ENCODE results near the gene IRS4. TPM values are rescaled to one million over a fixed set of nuclear protein-coding genes. Genes with fewer than 3 reads are reported as not detected.
A peak's percentile ranks its signal among the peaks of the same experiment; 100 is the strongest.

The IRS4 gene
- total and polyA plus RNA-seq, 2 of the 8 experiments (the other 6 are each of a cell fraction or from before 2014, with no cell fraction given): 3.8 to 14.1 TPM

GRCh38 chrX:108735091-108735678, 1.2 kb downstream of the IRS4 start:
- Histone ChIP-seq H3K27me3 (replicated peaks in 1 of 4; ENCODE audit: control insufficient read depth in 3 of 4, extremely low read depth in 1 of 4, insufficient read depth in 3 of 4, low read length in 3 of 4) (peaks cover 0 to 31% (median 20%) of the 10 kb centered on the region in 4 experiments; a peak in 6 of 7 replicates), H3K79me1 (ENCODE audit: low read depth, low read length) (no peaks in the 10 kb centered on the region), H2AK5ac (ENCODE audit: low read depth, low read length) (no peak overlapping the region), H3K18ac (ENCODE audit: extremely low read depth, low read length) (no peak overlapping the region), H3K4me3 (ENCODE audit: extremely low read depth in 1 of 4, insufficient read depth in 2 of 4, low read depth in 3 of 4, low read length in 4 of 4) (peak overlapping the region; percentile 53 to 89 (median 72)), H3K23me2 (ENCODE audit: low read depth, low read length) (peaks cover 8% of the 10 kb centered on the region), H2BK20ac (ENCODE audit: low read length) (no peak overlapping the region), H4K8ac (ENCODE audit: extremely low read depth, insufficient read depth, low read length) (no peak overlapping the region), H2BK12ac (ENCODE audit: low read depth, low read length) (0 out of 2 replicates have a peak overlapping the region, but pooled peaks have one; percentile 39), H3K9ac (replicated peaks in 1 of 4; ENCODE audit: extremely low read depth in 1 of 4, low read depth in 3 of 4, low read length in 3 of 4) (peak overlapping the region in 3 of 4 experiments; percentile 13 to 61 (median 37); a peak in 4 of 7 replicates), H3K36me3 (ENCODE audit: control insufficient read depth in 2 of 4, insufficient read depth in 4 of 4, low read length in 3 of 4) (peaks cover 0 to 7% (median 0%) of the 10 kb centered on the region in 4 experiments; a peak in 2 of 8 replicates), H2BK120ac (replicated peaks; ENCODE audit: low read depth, low read length) (no peak overlapping the region), H2AFZ (ENCODE audit: low read length) (peak overlapping the region; percentile 44; the same call in 1 of the 2 replicates), H4K91ac (replicated peaks; ENCODE audit: insufficient read length, low read length) (no peak overlapping the region), H2BK5ac (ENCODE audit: low read depth, low read length) (no peak overlapping the region), H3K4me1 (replicated peaks in 1 of 4; ENCODE audit: control insufficient read depth in 3 of 4, insufficient read depth in 4 of 4, low read length in 3 of 4) (peaks cover 0 to 13% (median 3%) of the 10 kb centered on the region in 4 experiments; a peak in 2 of 7 replicates), H3K79me2 (ENCODE audit: control insufficient read depth in 1 of 2, insufficient read depth in 2 of 2, low read length in 2 of 2) (no peaks in the 10 kb centered on the region; a peak in 1 of 4 replicates), H2BK15ac (ENCODE audit: low read length) (no peak overlapping the region), H3K4ac (replicated peaks; ENCODE audit: insufficient read length, low read depth, low read length) (no peak overlapping the region), H3K27ac (ENCODE audit: low read depth, low read length) (no peak overlapping the region), H3K4me2 (ENCODE audit: insufficient read depth in 1 of 2, low read depth in 2 of 2, low read length in 2 of 2) (peak overlapping the region; percentile 92 to 95), H4K20me1 (replicated peaks in 1 of 2; ENCODE audit: control insufficient read depth in 1 of 2, insufficient read depth in 2 of 2, low read length in 2 of 2) (peaks cover 0 to 1% of the 10 kb centered on the region in 2 experiments), H4K5ac (ENCODE audit: insufficient read length, low read depth, low read length) (no peak overlapping the region), H3K9me3 (ENCODE audit: insufficient read depth in 2 of 2, low read depth in 1 of 2, low read length in 1 of 2) (peaks cover 0 to 15% of the 10 kb centered on the region in 2 experiments; a peak in 2 of 4 replicates), H3K23ac (ENCODE audit: insufficient read length) (no peak overlapping the region), H3K14ac (ENCODE audit: insufficient read length) (no peak overlapping the region), H3K56ac (replicated peaks; ENCODE audit: insufficient read length, low read depth, low read length) (no peak overlapping the region)
- TF ChIP-seq CEBPB (IDR thresholded peaks at IDR 0.05; ENCODE audit: low read depth, low read length) (no peak), CTCF (IDR thresholded peaks at IDR 0.05; ENCODE audit: control extremely low read depth in 1 of 3, insufficient read depth in 1 of 3, low read depth in 1 of 3, low read length in 3 of 3) (peak; percentile 45 to 63 (median 56)), RAD21 (IDR thresholded peaks at IDR 0.05 in 1 of 2, conservative IDR thresholded peaks at IDR 0.05 in 1 of 2; ENCODE audit: low read depth in 2 of 2, low read length in 2 of 2) (peak; percentile 40 to 53; a peak in 3 of 4 replicates), E2F6 (IDR thresholded peaks at IDR 0.05) (peak; percentile 78), ZNF274 (IDR thresholded peaks at IDR 0.05; ENCODE audit: borderline replicate concordance, extremely low read depth, low read length) (no peak), MAX (IDR thresholded peaks at IDR 0.05) (peak; percentile 66)
- peak; percentile 48 for FAIRE-seq
- CTCF ChIA-PET (ENCODE audit: partially characterized antibody): interaction anchor here (0.6 to 3.9 kb wide), 10 partner anchors 9 to 555 kb away, joined by 3 to 31 read pairs (median 3); no protein-coding TSS in a partner anchor
- peak in 1 of 2 experiments; percentile 50 for DNase-seq (ENCODE audit: low read depth in 1 of 2, low spot score in 2 of 2)
- 7% methylated on average over 25 of the region's 36 CpGs; no CpG with 5 or more reads in 1 of the 2 experiments for WGBS, 2 experiments (ENCODE audit: extremely low coverage in 1 of 2, insufficient coverage in 1 of 2, insufficient read length in 1 of 2, insufficient replicate concordance in 2 of 2, low coverage in 1 of 2, low lambda C conversion rate in 2 of 2, missing lambda C conversion rate in 1 of 2)
- POLR2A ChIA-PET (ENCODE audit: partially characterized antibody): interaction anchor here (0.9 to 1.0 kb wide), 2 partner anchors 10 to 36 kb away, joined by 4 to 6 read pairs; no protein-coding TSS in a partner anchor

Measured in H1 (cell line).